Natural killer cell (primary cell): Measurements from ENCODE around the gene ANXA11. TPM values are rescaled to one million over a fixed set of nuclear protein-coding genes. Genes with fewer than 3 reads are reported as not detected.

Source experiments
- ATAC-seq, 3 donors: fragments of 150-1000 bp in 2 of 3; fragments of 200-7000 bp in 1 of 3; cut with Tn5 transposase; 1 replicate in 1 of 3; 2 replicates in 2 of 3; pipeline ENCODE4 v1.10.0; 2021; ENCODE audit warnings: mild to moderate bottlenecking in 2 of 3, moderate library complexity in 2 of 3
- DNase-seq, 2 donors: peaks; one replicate each; pipeline versions ENCODE4 v3.0.0 to v3.0.0-alpha.2; 2013 to 2021; ENCODE audit warnings: mixed read lengths in 1 of 2
- H3K27ac ChIP-seq: one replicate; pipeline ENCODE4 v1.5.1; 2013; ENCODE audit warnings: mild to moderate bottlenecking, low read length
- H3K27me3 ChIP-seq: one replicate; pipeline ENCODE4 v1.6.1; 2013; ENCODE audit warnings: low read length; ENCODE audit not compliant: control insufficient read depth, insufficient read depth
- H3K36me3 ChIP-seq: one replicate; pipeline ENCODE4 v1.6.1; 2013; ENCODE audit warnings: low read length; ENCODE audit not compliant: control insufficient read depth, insufficient read depth
- H3K4me1 ChIP-seq: one replicate; pipeline ENCODE4 v1.6.1; 2013; ENCODE audit warnings: low read length; ENCODE audit not compliant: control insufficient read depth, insufficient read depth
- H3K4me3 ChIP-seq: one replicate; pipeline ENCODE4 v1.5.1; 2013; ENCODE audit warnings: low read length
- H3K9me3 ChIP-seq: one replicate; pipeline ENCODE4 v1.6.1; 2013; ENCODE audit warnings: low read length; ENCODE audit not compliant: control insufficient read depth, insufficient read depth
- H3K27ac Mint-ChIP-seq, 2 donors: one replicate each; pipeline ENCODE4 v1.8.0; 2022; ENCODE audit warnings: mild to moderate bottlenecking in 2 of 2, mixed read lengths in 2 of 2, moderate library complexity in 1 of 2
- H3K27me3 Mint-ChIP-seq, 2 donors: one replicate each; pipeline ENCODE4 v1.8.0; 2022; ENCODE audit warnings: low read depth in 2 of 2, mixed read lengths in 2 of 2
- H3K36me3 Mint-ChIP-seq: one replicate; pipeline ENCODE4 v1.8.0; 2022; ENCODE audit warnings: mixed read lengths
- H3K4me1 Mint-ChIP-seq, 2 donors: one replicate each; pipeline ENCODE4 v1.8.0; 2022; ENCODE audit warnings: mixed read lengths in 2 of 2
- H3K4me3 Mint-ChIP-seq: one replicate; pipeline ENCODE4 v1.8.0; 2022; ENCODE audit warnings: mild to moderate bottlenecking, moderate library complexity, mixed read lengths
- H3K9me3 Mint-ChIP-seq, 2 donors: one replicate each; pipeline ENCODE4 v1.8.0; 2022; ENCODE audit warnings: mixed read lengths in 2 of 2
- CTCF ChIP-seq: fragments of 200-600 bp; IDR thresholded peaks from one replicate; pipeline ENCODE4 v1.8.0; 2022; ENCODE audit warnings: antibody characterized with exemption
- WGBS: methylation state at CpG from one replicate; pipeline ENCODE4 v1.1.7; 2013; ENCODE audit warnings: missing lambda C conversion rate; ENCODE audit not compliant: insufficient coverage; 5-methylcytosine and 5-hydroxymethylcytosine counted together
- intact Hi-C: fragments of 100-400 bp; cut with micrococcal nuclease; formaldehyde crosslinking; loops from one replicate; pipeline ENCODE4 v1.14.2; 2022
- total RNA-seq, 4 donors: library from RNA; stranded (reverse); fragments of 120-200 nt in 1 of 4; gene quantifications; one replicate each; pipeline versions ENCODE4 v1.2.3 to v1.2.4, GENCODE V29; 2013 to 2022

The ANXA11 gene
- total RNA-seq, 3 donors from 2014 or later (not counting 1 experiment from before 2014, with no cell fraction given), result 213 to 264 (median 245) TPM

- H3K4me1 ChIP-seq, result peaks cover 64% of the 10 kb centered on the region
- whole genome bisulfite sequencing, result 94% methylated on average over 11 of the region's 11 CpGs
- H3K27ac Mint-ChIP-seq, result peak overlapping the region; percentile 92 to 93
- no peaks in the 10 kb centered on the region for H3K9me3 ChIP-seq
- H3K27ac ChIP-seq, result no peak overlapping the region
- peaks cover 8% of the 10 kb centered on the region for H3K36me3 ChIP-seq
- no peak for TF ChIP-seq CTCF
- ATAC-seq (no peak), DNase-seq (no peak)
- no peak overlapping the region for H3K4me3 ChIP-seq
- H3K27me3 Mint-ChIP-seq, result no peaks in the 10 kb centered on the region
- H3K4me3 Mint-ChIP-seq, result no peak overlapping the region
- intact Hi-C loops, result no loop called here
- H3K36me3 Mint-ChIP-seq, result no peaks in the 10 kb centered on the region
- peaks cover 0 to 3% of the 10 kb centered on the region in 2 donors for H3K9me3 Mint-ChIP-seq
- H3K27me3 ChIP-seq, result no peaks in the 10 kb centered on the region
- H3K4me1 Mint-ChIP-seq, result peaks cover 60 to 68% of the 10 kb centered on the region in 2 donors
Measured at GRCh38 chr10:80194373-80195045, 10.8 kb downstream of the ANXA11 start.

- H3K4me1 ChIP-seq, result peaks cover 75% of the 10 kb centered on the region
- H3K4me3 Mint-ChIP-seq, result peak overlapping the region; percentile 77
- peaks cover 66 to 78% of the 10 kb centered on the region in 2 donors for H3K4me1 Mint-ChIP-seq
- H3K27me3 Mint-ChIP-seq, result no peaks in the 10 kb centered on the region
- H3K4me3 ChIP-seq, result no peak overlapping the region
- H3K36me3 Mint-ChIP-seq, result no peaks in the 10 kb centered on the region
- no peak for TF ChIP-seq CTCF
- H3K27ac Mint-ChIP-seq, result peak overlapping the region; percentile 82 to 87
- intact Hi-C loops, result no loop called here
- no peak for ATAC-seq
- peaks cover 0 to 3% of the 10 kb centered on the region in 2 donors for H3K9me3 Mint-ChIP-seq
- H3K27me3 ChIP-seq, result no peaks in the 10 kb centered on the region
- H3K36me3 ChIP-seq, result peaks cover 8% of the 10 kb centered on the region
- H3K27ac ChIP-seq, result no peak overlapping the region
- no peaks in the 10 kb centered on the region for H3K9me3 ChIP-seq
- no peak for DNase-seq
Measured at GRCh38 chr10:80192553-80192952, 12.8 kb downstream of the ANXA11 start.

- peak overlapping the region; percentile 77 for H3K4me3 Mint-ChIP-seq
- Histone ChIP-seq H3K9me3 (no peaks in the 10 kb centered on the region), H3K27me3 (no peaks in the 10 kb centered on the region), H3K4me3 (no peak overlapping the region), H3K27ac (peak overlapping the region; percentile 69), H3K4me1 (peaks cover 75% of the 10 kb centered on the region), H3K36me3 (peaks cover 5% of the 10 kb centered on the region)
- TF ChIP-seq CTCF, result no peak
- H3K4me1 Mint-ChIP-seq, result peaks cover 66 to 77% of the 10 kb centered on the region in 2 donors
- H3K27me3 Mint-ChIP-seq, result no peaks in the 10 kb centered on the region
- intact Hi-C loops, result loop anchor here (1.0 kb wide), 1 partner anchor 14 kb away; the partner anchor contains the start of gene ANXA11
- WGBS, result 34% methylated on average over 14 of the region's 16 CpGs
- peaks cover 0 to 3% of the 10 kb centered on the region in 2 donors for H3K9me3 Mint-ChIP-seq
- peak; percentile 53 to 71 for DNase-seq
- peak; percentile 62 to 68 (median 62) for ATAC-seq
- peak overlapping the region; percentile 82 to 87 for H3K27ac Mint-ChIP-seq
- no peaks in the 10 kb centered on the region for H3K36me3 Mint-ChIP-seq
Measured at GRCh38 chr10:80191589-80192270, 13.6 kb downstream of the ANXA11 start.
